Esophagus (tissue), 2 donors: ENCODE results near the gene CTSA. TPM values are rescaled to one million over a fixed set of nuclear protein-coding genes. Genes with fewer than 3 reads are reported as not detected.

Experiments used
- H3K27ac ChIP-seq, 2 donors: one replicate each; pipeline ENCODE4 v1.5.1; 2013; ENCODE audit warnings: low read depth in 2 of 2, mild to moderate bottlenecking in 2 of 2, inconsistent platforms in 1 of 2, low read length in 1 of 2, moderate library complexity in 1 of 2
- H3K27me3 ChIP-seq, 2 donors: one replicate each; pipeline ENCODE4 v1.6.1; 2013; ENCODE audit warnings: low read length in 2 of 2, control low read depth in 1 of 2, mild to moderate bottlenecking in 1 of 2; ENCODE audit not compliant: insufficient read depth in 2 of 2, control insufficient read depth in 1 of 2
- H3K36me3 ChIP-seq, 2 donors: one replicate each; pipeline ENCODE4 v1.6.1; 2013; ENCODE audit warnings: low read length in 1 of 2; ENCODE audit not compliant: control insufficient read depth in 2 of 2, insufficient read depth in 2 of 2
- H3K4me1 ChIP-seq, 2 donors: one replicate each; pipeline ENCODE4 v1.6.1; 2013; ENCODE audit warnings: low read length in 1 of 2; ENCODE audit not compliant: control insufficient read depth in 2 of 2, insufficient read depth in 2 of 2
- H3K4me3 ChIP-seq, 2 donors: one replicate each; pipeline ENCODE4 v1.5.1; 2013; ENCODE audit warnings: low read length in 2 of 2, mild to moderate bottlenecking in 2 of 2, low read depth in 1 of 2, moderate library complexity in 1 of 2
- H3K9me3 ChIP-seq, 2 donors: one replicate each; pipeline ENCODE4 v1.6.1; 2013; ENCODE audit warnings: mild to moderate bottlenecking in 2 of 2, low read depth in 1 of 2, low read length in 1 of 2, moderate library complexity in 1 of 2; ENCODE audit not compliant: control insufficient read depth in 2 of 2, insufficient read depth in 1 of 2
- WGBS, 2 donors: extraction: QIAGEN DNeasy Blood & Tissue Kit; methylation state at CpG; one replicate each; pipeline ENCODE4 v1.1.7; 2013; 5-methylcytosine and 5-hydroxymethylcytosine counted together
- polyA plus RNA-seq, 2 donors: library from polyadenylated mRNA; stranded (reverse); fragments of 200-250 nt; gene quantifications; one replicate each; pipeline ENCODE4 v1.2.3, GENCODE V29; 2013
- donor health status: healthy with polysubstance abuse.
- donor health status: Bipolar disorder and iron deficiency.

CTSA gene
- polyA plus RNA-seq, 2 donors, result 43.6 to 55.0 TPM

DNA sequence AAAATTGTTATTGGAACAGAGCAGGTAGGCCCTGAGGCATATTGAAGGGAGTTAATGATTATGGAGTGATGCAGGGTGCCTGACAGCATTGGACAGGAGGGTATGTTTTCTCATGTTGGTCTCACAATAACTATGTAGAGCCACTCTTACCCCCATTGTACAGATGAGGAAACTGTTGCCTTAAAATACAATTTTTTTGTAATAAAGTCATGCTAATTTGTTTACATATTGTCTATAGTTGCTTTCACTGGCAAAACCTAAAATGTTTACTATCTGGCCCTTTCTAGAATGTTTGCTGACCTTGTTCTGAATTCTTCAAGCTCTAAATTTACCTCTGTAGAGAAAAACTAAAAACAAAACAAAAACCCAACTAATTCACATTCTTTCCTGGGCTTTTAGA lies 39.6 kb upstream of the CTSA start:
- Histone ChIP-seq H3K9me3 (no peaks in the 10 kb centered on the region), H3K27ac (no peak overlapping the region), H3K36me3 (peaks cover under 1 to 21% of the 10 kb centered on the region in 2 donors), H3K27me3 (no peaks in the 10 kb centered on the region), H3K4me3 (no peak overlapping the region), H3K4me1 (peaks cover 2 to 11% of the 10 kb centered on the region in 2 donors)

DNA sequence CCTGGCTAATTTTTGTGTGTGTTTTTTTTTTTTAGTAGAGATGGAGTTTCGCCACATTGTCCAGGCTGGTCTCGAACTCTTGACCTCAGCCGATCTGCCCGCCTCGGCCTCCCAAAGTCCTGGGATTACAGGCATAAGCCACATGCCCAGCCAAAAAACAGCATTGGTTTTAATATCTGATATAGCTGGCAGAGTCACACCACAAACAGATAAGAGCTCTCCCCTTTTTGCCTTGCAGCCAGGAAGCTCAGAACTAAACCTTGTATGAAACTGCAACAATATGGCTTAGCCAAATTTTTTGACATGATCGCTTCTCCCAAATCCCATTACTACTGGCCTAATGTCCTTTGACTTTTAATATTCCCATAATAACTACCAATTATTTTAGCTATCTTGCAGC lies 38.8 kb upstream of the CTSA start:
- Histone ChIP-seq H3K27me3 (no peaks in the 10 kb centered on the region), H3K4me3 (no peak overlapping the region), H3K4me1 (peaks cover 2 to 11% of the 10 kb centered on the region in 2 donors), H3K9me3 (no peaks in the 10 kb centered on the region), H3K27ac (no peak overlapping the region), H3K36me3 (peaks cover 0 to 21% of the 10 kb centered on the region in 2 donors)
- 92 to 98% methylated on average over 6 of the region's 6 CpGs for WGBS, 2 donors

DNA sequence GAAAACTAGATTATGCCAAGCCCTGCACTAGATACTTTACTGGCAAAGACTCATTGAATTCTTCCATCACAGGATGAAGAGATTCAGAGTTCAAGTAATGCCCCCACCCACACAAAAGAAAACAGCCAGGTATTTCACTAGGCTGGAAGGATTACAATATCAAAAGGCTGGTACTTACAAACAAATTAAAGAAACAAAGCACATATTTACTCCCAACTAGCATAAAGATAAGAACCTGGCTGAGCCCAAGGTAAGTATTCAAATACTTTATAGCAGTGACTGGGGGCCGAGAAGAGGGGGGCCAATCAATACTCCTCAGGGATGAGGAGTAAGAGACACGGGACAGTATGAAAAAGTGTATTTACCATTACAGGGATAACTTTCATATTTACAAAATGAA lies 37.7 kb upstream of the CTSA start:
- H3K36me3 ChIP-seq, result peaks cover 0 to 18% of the 10 kb centered on the region in 2 donors
- H3K9me3 ChIP-seq, result no peaks in the 10 kb centered on the region
- no peak overlapping the region for H3K4me3 ChIP-seq
- no peaks in the 10 kb centered on the region for H3K27me3 ChIP-seq
- H3K4me1 ChIP-seq, result peaks cover 5 to 13% of the 10 kb centered on the region in 2 donors
- 74 to 82% methylated on average over 2 of the region's 2 CpGs for WGBS, 2 donors
- no peak overlapping the region for H3K27ac ChIP-seq

DNA sequence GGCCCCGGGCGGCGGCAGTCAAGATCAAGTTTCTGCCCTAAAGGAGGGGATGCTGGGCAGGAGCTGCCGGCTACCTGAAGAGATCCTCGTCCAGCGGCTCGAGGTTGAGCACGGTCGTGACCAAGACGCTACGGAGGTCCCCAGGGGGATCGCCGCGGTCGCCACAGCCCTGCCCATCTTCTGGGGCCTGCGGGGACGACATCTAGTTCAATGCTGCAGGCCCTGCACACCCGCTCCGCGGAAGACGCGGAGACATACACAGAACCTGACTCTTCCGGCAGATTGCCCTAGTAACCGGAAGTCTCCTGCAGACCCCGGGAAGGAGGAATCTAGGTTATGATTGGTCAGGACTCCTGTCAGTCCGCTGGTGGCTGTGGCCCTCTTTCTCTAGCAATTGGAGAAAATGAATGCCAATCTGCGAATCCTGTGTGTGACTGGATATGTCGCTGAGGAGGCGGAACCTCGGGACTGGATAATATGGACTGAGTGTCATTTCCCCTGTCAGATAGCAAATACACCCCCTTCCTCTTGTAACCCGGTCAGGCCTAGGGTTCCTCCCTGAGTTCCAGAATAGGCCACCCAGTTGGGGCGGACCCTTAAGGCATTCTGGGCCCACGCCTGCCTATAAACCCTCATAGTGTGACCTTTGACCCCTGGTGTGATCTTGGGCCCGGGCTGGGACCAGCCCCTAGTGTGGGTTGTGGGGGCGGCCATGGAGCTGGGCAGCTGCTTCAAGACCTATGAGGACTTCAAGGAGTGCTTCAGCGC lies 33.8 kb upstream of the CTSA start, which contains the start of the genes ACOT8 and ZSWIM3:
TSS of gene ACOT8 (minus strand) at position 279 of the 768 bp plus-strand sequence. CDS start at position 202, 77 bp downstream.
TSS of gene ZSWIM3 (plus strand) at position 501 of the 768 bp plus-strand sequence. CDS start at position 713, 212 bp downstream.
- no peaks in the 10 kb centered on the region for H3K27me3 ChIP-seq
- peak within 1 kb of the TSS; percentile 39 to 91 for H3K27ac ChIP-seq
- no peaks in the 10 kb centered on the region for H3K9me3 ChIP-seq
- H3K4me3 ChIP-seq, result peak within 1 kb of the TSS; percentile 73 to 93
- 0 to 1% methylated on average over 36 of the region's 36 CpGs for WGBS, 2 donors
- H3K36me3 ChIP-seq, result peaks cover 0 to 5% of the 10 kb centered on the region in 2 donors
- peaks cover 5 to 13% of the 10 kb centered on the region in 2 donors for H3K4me1 ChIP-seq

DNA sequence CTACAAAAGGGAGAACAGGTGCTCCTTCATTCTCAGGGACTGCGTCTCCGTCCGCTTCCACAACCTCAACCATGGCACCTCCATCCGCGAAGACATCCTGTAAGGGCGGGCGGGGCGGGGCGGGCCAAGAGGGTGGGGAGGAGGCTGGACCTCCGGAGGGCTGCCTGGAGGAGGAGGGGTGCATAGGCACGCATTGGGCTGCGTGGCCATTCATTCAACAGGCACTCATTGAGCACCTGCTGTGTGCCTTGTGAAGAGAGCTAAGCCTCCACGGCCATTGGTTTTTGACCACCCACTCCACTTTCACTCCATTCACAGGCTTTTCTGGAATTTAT lies 33.3 kb upstream of the CTSA start:
- 15 to 16% methylated on average over 13 of the region's 13 CpGs for WGBS, 2 donors
- H3K27me3 ChIP-seq, result no peaks in the 10 kb centered on the region
- H3K36me3 ChIP-seq, result peaks cover 0 to 5% of the 10 kb centered on the region in 2 donors
- peaks cover 5 to 13% of the 10 kb centered on the region in 2 donors for H3K4me1 ChIP-seq
- H3K9me3 ChIP-seq, result no peaks in the 10 kb centered on the region
- H3K27ac ChIP-seq, result peak overlapping the region; percentile 28 to 91
- H3K4me3 ChIP-seq, result peak overlapping the region; percentile 73 to 93

DNA sequence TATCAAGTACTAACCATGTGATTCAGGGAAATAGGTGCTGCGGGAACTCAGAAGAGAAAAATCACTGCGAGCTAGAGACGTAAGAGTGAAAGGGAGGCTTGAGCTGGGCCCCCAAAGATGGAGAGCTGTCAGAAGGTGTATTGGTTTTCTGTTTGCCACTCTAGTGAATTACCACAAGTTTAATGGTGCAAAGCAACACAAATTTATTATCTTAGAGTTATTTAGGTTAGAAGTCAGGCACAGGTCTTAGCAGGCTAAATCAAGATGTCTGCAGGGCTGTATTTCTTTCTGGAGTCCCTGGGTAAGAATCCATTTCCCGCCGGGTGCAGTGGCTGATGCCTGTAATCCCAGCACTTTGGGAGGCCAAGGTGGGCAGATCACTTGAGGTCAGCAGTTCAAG lies 31.2 kb upstream of the CTSA start:
- peaks cover 0 to 2% of the 10 kb centered on the region in 2 donors for H3K36me3 ChIP-seq
- WGBS, 2 donors, result 96 to 97% methylated on average over 5 of the region's 5 CpGs
- H3K4me3 ChIP-seq, result no peak overlapping the region

DNA sequence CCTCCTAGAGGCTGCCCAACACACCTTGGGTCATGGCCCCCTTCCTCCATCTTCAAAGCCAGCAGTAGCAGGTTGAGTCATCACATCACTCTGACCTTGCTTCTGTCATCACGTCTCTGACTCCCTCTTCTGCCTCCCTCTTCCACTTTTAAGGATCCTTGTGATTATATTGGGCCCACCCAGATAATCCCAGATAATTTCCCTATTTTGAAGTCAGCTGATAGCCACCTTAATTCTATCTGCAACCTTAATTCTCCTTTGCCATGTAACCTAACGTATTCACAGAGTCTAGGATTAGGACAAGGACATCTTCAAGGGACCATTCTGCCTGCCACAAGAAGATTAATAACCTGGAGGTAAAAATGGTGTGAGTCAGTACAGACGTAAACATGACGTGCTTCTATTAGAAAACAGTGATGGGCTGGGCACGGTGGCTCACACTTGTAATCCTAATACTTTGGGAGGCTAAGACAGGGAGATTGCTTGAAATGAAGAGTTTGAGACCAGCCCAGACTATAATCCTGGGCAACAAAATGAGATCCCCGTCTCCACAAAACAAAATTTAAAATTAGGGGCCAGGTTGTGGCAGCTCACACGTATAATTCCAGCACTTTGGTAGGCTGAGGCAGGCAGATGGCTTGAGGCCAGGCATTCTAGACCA lies 30.4 kb upstream of the CTSA start:
- WGBS, 2 donors, result 58 to 60% methylated on average over 7 of the region's 7 CpGs
- Histone ChIP-seq H3K9me3 (no peaks in the 10 kb centered on the region), H3K36me3 (no peaks in the 10 kb centered on the region), H3K4me1 (peaks cover 3 to 8% of the 10 kb centered on the region in 2 donors), H3K4me3 (no peak overlapping the region), H3K27ac (peak overlapping the region in 1 of 2 donors; percentile 70), H3K27me3 (no peaks in the 10 kb centered on the region)

More for the DNA sequence above, 31.2 kb upstream of the CTSA start:
- peaks cover 4 to 11% of the 10 kb centered on the region in 2 donors for H3K4me1 ChIP-seq
- H3K27me3 ChIP-seq, result no peaks in the 10 kb centered on the region
- no peak overlapping the region for H3K27ac ChIP-seq
- no peaks in the 10 kb centered on the region for H3K9me3 ChIP-seq

DNA sequence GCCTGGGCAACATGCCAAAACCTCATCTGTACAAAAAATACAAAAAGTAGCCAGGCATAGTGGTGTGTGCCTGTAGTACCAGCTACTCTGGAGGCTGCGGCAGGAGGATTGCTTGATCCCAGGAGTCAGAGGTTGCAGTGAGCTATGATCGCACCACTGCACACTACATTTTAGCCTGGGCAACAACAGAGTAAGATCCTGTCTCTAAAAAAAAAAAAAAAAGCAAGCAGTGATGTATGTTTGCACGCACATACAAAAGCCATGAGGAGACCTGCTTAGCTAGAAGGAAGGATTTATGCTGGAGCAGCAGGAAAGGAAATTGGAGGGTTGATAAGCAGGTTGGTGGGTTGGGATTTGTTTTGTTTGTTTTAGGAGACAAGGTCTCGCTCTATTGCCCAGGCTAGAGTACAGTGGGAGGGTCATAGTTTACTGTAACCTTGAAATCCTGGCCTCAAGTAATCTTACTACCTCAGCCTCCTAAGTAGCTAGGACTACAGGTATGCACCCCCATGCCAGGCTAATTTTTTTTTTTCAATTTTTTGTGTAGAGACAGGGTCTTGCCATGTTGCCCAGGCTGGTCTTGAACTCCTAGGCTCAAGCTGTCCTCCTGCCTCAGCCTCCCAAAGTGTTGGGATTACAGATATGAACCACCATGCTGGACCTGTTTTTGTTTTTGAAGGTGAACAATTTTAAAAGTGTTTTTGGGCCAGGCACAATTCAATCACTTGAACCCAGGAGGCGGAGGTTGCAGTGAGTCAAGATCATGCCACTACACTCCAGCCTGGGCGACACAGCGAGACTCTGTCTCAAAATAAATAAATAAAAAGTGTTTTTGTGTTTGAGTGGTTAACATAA lies 29.7 kb upstream of the CTSA start:
- no peaks in the 10 kb centered on the region for H3K9me3 ChIP-seq
- H3K36me3 ChIP-seq, result no peaks in the 10 kb centered on the region
- H3K4me1 ChIP-seq, result peaks cover 2 to 3% of the 10 kb centered on the region in 2 donors
- no peaks in the 10 kb centered on the region for H3K27me3 ChIP-seq
- 84 to 93% methylated on average over 7 of the region's 7 CpGs for WGBS, 2 donors
- peak overlapping the region in 1 of 2 donors; percentile 70 for H3K27ac ChIP-seq
- no peak overlapping the region for H3K4me3 ChIP-seq
